Astrocyte of the hippocampus (primary cell): ENCODE measurements around the gene HOXD11.
A peak's percentile ranks its signal among the peaks of the same experiment; 100 is the strongest.

Experiments
- DNase-seq: peaks from one replicate; pipeline ENCODE4 v3.0.0; 2011; ENCODE audit warnings: low read depth, low spot score

The HOXD11 gene

GRCh38 chr2:176120364-176121189 is 13.5 kb downstream of the HOXD11 start:
- DNase-seq, result no peak

GRCh38 chr2:176121190-176122051 is 14.3 kb downstream of the HOXD11 start:
- DNase-seq, result no peak

- DNase-seq, result no peak
Measured at GRCh38 chr2:176122052-176122682, 15.1 kb downstream of the HOXD11 start.

GRCh38 chr2:176122683-176123410 is 15.8 kb downstream of the HOXD11 start, which contains the start of gene HOXD9:
Gene HOXD9 (plus strand): TSS chr2:176122719. CDS start chr2:176122769, 50 bp downstream.
- DNase-seq, result peak; percentile 32

- DNase-seq, result no peak
Measured at GRCh38 chr2:176123411-176124109, 16.5 kb downstream of the HOXD11 start.

- no peak for DNase-seq
Measured at GRCh38 chr2:176124110-176124946, 17.2 kb downstream of the HOXD11 start.

- no peak for DNase-seq
Measured at GRCh38 chr2:176124947-176125771, 18.1 kb downstream of the HOXD11 start.

GRCh38 chr2:176125772-176126054 is 18.6 kb downstream of the HOXD11 start:
- no peak for DNase-seq

- peak; percentile 75 for DNase-seq
Measured at GRCh38 chr2:176126929-176127773, 20.1 kb downstream of the HOXD11 start.

GRCh38 chr2:176127774-176128072 is 20.6 kb downstream of the HOXD11 start:
- no peak for DNase-seq

- DNase-seq, result no peak
Measured at GRCh38 chr2:176128172-176128981, 21.3 kb downstream of the HOXD11 start.

GRCh38 chr2:176128982-176129796 is 22.1 kb downstream of the HOXD11 start, which contains the start of gene HOXD8:
Gene HOXD8 (plus strand): TSS chr2:176129705. CDS start chr2:176130367, 662 bp downstream.
- DNase-seq, result peak; percentile 38

- DNase-seq, result no peak
Measured at GRCh38 chr2:176129813-176130146, 22.7 kb downstream of the HOXD11 start.

GRCh38 chr2:176130147-176130956 is 23.3 kb downstream of the HOXD11 start:
- DNase-seq, result peak; percentile 39

- no peak for DNase-seq
Measured at GRCh38 chr2:176130957-176131847, 24.1 kb downstream of the HOXD11 start.
